HPDE6-E6E7 (cell line): ENCODE measurements around the gene TXN2.
"Not testable (repeated sequence)": the region's sequence is repeated elsewhere in the genome, so short reads cannot be mapped to it uniquely, and the experiment has no call there.

ENCODE experiments used
- DNase-seq: peaks from one replicate; pipeline ENCODE4 v3.0.0; 2011; ENCODE audit warnings: missing footprints; ENCODE audit errors: extremely low spot score

Gene TXN2, protein sequence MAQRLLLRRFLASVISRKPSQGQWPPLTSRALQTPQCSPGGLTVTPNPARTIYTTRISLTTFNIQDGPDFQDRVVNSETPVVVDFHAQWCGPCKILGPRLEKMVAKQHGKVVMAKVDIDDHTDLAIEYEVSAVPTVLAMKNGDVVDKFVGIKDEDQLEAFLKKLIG

DNA sequence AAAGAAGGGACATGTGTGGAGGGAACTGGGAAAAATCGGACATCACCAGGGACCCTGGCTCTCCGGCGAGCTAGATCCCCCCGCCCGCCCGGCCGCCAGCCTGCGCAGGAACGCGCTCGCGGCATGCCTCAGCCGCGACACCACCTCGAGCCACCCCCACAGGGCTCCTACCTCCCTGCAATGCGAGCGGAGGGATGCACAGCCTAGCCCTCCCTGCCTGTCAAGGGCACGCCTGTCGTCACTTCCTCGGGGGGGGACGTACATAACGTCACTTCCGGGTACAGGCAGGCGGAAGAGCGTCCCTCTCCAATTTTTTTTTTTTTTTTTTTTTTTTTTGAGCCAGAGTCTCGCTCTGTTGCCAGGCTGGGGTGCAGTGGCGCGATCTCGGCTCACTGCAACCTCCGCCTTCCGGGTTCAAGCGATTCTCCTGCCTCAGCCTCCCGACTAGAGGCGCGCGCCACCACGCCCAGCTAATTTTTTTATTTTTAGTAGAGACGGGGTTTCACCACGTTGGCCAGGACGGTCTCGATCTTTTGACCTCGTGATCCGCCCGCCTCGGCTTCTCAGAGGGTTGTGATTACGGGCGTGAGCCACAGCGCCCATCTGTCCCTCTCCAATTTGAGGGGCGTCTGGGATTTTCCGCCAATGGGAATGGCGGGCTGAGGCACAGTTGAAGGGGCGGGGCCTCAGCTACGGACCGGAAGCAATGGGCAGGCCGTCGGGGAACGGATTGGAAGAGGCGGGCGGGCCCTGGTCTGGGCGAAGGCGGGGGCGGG is at the start of gene TXN2:
TSS of gene TXN2 (minus strand) at position 248 of the 776 bp plus-strand sequence. CDS start 803 bp downstream, outside the sequence.
- peak; percentile 82 for DNase-seq

DNA sequence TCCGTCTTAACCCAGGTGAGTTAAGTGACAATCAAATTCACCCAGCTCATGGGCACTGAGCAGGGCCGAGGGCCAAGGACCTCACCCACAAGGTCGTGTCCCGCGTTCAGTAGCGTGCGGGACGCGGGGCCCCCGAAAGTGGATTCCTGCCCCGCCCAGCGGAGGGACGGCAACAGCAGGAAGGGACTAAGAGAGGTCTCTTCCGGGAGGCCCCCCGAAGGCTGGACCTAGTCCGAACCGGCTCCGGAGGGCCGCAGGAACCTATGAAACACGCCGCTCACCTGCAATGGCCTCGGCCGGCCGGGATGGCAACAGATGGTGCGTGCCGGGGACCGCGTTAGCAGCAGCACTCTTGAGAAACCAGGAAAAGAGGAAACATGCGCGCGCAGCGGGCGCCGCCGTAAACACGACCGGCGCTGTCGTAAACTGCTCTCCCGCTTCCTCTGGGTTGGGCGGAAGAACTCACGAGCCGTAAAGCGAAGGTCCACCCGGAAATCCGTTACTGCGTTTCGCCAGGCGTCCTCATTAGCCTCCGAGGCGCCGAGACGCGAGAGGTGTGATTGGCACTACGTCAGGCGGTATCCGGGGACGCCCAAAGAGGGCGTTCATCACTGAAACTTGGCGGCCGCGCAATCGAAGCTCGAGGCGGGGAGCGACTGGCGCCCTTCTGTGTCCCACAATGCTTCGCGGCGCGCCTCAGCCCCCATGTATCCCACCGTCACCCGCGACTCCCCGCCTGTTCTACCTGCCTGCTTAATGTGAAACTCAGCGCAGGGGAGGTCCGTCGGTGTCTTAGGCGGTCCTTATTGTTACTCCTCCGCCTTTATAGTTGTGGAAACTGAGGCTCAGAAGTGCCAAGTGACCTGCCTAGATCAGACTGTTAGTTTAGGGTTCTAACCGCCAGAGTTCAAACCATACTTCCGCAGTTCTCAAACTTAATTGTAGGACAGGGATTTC is 47.6 kb upstream of the TXN2 start, which contains the start of gene EIF3D:
TSS of gene EIF3D (minus strand) at position 372 of the 957 bp plus-strand sequence. CDS start 3,045 bp downstream, outside the sequence.
- DNase-seq = peak; percentile 88

DNA sequence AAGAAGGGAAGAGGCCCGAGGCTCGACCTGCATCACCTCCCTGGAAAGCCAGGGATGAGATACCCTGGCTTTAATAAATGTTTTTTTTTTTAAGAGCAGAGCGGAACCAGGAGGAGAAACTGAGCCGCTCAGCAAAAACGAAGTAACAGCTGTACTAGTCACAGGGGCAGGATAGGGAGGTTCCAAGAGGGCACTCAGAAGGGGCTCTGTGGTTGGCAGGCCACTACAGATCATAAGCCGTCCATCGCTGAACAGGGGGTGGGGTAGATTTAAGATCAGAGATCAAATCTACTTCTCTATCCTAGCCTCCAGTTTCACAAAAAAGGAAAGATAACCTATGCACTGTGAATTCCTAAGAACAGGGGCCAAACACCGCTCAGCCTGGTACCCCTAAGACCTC is 46.9 kb upstream of the TXN2 start:
- no peak for DNase-seq

DNA sequence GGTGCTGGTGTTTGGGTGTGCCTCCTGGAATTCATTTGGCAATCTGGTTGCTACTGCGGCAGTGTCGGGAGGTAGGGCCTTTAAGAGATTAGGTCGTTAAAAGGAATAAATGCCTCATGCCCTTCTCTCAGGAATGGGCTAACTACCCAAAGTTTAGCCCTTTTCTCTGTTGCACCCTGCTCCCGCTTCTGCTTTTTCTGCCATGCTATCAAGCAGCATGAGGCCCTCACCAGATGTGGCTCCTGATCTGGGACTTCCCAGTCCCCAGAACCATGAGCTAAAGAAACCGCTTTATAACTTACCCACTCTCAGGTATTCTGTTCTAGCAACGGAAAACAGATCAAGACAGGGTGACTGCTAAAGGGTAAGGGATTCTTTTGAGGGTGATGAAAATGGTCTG is 41.2 kb upstream of the TXN2 start:
- no peak for DNase-seq

DNA sequence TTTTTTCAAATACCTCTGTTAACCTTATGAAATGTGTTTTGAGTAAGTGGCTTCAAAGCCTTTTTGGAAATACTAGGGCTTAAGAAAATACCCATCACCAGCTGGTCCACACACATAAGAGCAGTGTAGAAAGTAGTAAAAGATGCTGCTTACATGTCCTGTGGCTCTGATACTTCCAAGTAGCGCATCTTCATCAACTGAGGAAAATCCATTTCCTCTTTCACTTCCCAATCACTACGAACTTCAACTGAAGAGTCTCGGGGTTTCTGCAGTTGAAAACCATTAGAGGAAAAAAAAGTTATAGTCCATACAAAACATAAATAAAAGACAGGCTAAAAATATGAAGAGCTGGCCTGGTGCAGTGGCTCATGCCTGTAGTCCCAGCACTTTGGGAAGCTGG is 39.0 kb upstream of the TXN2 start:
- no peak for DNase-seq

DNA sequence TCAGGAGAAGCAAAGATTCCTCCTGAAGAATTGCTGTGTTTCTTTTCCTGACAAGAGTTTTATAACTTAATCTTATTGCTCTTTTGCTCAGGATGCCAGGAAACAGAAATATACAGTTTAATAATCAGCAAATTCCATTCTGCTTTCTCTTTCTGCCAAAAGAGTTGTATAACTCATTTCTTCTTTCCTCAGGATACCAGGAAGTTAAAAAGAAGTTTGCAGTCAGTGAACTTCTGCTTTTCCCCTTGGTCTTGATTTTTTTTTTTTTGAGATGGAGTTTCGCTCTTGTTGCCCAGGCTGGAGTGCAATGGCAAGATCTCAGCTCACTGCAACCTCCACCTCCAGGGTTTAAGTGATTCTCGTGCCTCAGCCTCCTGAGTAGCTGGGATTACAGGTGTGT is 38.5 kb upstream of the TXN2 start:
- not testable (repeated sequence) for DNase-seq

DNA sequence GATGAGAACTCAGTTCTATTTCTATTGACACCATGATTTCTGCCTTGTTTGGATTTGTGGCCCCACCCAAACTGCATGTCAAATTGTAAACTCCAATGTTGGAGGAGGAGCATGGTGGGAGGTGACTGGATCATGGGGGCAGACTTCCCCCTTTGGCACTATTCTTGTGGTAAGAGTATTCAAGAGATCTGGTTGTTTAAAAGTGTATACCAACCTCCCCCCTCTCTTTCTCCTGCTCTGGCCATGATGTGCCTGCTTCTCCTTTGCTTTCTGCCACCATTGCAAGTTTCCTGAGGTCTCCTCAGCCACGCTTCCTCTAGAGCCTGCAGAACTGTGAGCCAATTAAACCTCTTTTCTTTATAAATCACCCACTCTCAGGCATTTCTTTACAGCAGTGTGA is 33.3 kb upstream of the TXN2 start:
- no peak for DNase-seq

DNA sequence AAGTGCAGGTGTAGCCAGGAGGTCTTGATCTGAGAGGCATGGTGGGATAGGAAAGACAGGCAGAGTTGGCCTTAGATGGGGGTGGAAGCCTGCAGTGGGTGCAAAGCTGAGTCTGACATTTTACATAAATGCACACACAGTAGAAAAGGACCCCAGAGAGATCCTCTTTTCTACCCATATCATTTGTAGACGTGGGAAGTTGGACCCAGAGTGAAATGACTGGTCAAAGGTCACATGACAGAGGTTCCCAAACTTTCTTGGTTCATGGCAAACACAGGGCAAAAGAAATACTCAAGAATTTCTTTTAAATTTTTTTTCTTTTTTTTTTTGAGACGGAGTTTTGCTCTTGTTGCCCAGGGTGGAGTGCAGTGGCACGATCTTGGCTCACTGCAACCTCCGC is 31.6 kb upstream of the TXN2 start:
- DNase-seq = no peak

DNA sequence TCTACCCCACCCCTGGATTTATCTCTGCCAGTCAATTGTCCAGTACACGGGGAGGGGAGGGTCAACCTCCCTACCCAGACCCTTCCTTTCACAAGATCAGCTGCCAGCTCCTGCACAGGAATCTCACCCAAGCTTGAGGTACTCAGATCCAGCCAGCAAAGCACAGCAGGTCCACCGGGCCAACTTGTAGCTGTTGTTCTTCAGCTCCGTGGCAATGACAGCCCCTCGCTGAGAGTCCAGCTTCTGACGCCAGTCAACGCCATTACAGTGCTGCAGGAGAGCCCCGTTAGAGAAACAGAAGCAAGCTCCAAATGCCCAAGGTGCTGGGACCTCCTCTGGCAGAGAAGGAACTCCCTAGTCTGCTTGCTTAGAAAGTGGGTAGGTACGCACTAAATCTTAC is 30.9 kb upstream of the TXN2 start:
- no peak for DNase-seq

DNA sequence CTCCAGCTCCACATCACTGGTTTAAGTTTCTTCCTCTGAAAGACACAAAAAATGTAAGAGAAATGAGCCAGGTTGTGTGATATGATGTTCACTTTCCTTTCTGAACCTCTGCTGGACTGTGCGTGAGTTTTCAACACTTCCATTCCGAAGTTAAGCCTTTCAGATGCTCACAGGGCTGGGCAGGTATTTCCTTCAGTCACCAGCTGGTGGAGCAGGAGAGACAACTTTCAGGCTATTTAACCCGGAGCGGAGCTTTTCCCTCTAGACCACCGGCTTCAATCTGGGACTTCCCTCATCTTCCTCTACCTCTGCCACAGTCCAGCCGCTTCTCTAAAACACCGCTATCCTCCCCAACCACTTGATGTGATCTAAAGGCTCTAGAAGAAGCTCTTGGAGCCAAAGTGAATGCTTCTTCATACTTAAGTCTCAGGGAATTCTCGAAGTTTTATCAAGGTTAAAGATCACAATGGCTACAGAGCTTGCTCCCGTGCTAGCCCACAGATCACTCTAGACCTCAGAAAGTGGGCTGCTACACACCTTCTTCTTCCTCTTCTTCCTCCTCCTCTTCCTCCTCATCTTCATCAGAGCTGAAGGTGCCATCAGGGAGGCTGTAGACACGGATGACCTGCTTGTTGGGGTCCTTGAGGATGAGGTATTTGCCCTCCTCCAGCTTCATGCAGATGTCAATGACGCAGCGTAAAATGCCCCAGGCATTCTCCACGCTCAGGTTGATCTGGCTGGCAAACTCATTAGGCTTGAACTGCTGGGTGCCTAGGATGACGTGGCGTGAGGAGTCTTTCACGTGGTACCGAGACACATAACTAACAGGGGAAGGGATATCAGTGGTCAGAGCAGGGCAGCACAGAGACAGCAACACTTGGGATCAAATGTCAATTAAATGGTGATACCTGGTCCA is 29.8 kb upstream of the TXN2 start:
- peak; percentile 37 for DNase-seq

DNA sequence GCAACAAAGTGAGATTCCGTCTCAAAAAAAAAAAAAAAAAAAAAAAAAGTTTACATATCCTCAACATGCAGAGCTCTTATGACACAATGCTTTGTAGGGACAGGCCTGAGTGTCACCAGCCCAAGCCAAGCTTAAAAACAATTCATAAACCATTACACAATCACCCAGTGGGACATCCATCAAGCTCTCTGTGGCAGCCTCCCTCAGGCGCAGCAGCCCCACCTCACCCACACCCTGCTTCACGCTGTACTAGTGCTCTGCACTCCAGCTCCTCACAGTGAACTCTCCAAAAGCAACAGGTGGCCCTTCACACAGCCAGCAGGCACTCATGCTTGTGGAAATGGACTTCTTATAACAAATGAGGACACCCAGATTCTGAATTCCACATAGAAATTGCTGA is 28.9 kb upstream of the TXN2 start:
- DNase-seq = no peak

DNA sequence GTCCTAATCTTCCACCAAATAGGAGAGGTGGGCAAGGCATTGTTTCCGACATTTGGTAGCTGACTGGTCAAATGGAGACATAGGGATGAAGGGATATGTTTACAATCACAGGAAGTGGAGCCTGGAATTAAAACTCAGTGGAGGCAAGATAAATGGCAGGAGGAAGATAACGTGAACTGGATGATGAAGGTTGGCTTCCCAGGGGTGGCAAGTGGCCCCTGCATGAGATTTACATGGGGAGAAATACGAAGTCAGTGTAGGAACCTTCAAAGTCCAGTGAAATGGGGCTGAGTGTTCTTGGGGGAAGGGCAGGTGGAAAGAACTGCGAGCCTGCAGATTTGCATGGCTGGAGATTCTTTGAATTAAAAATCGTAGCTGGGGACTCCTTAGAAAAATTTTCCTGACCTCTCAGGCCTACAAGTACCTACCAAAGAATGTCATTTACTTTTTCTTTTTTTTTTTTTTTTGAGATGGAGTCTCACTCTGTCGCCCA is 26.1 kb upstream of the TXN2 start:
- no peak for DNase-seq

DNA sequence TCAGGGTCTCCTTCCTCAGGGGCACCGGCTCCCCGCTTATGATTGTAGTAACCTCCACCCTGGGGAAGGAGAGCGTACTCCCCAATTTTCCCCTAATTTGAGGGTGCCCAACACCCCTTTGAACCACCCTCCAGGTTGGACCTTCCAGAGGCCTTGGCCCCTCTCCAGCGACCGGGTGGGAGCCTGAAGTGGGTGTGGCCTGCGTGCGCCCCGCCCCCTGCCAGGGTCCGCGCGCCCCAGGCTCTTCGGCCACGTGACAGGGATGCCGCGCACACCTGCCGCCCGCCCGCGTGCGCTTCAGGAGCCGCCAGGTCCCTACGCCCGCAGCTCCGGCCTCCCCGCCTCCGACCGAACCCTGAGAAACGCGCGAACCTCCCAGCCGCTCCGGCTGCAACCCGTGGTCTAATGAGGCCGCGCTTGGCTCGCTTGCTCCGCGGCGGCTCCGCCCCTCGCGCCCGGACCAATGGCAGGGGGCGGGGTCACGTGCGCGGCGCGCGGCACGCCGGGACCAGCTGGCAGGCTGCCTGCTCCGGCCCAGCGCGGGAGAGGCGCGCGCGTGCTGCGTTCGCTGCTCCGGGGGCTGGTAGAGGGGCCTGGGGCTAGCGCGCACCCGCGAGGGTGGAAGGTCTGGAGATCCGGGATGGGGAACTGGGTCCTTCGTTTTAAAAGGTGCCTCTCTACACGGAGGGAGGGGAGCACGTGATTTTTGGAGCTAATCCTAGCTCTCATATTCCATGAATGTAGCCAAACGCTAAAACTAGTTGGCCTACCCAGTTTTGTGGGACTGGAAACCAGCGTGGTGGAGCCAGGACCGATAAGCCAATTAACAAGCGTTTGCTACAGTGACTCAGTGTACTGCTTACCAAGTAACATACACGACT is 25.4 kb upstream of the TXN2 start, which contains the start of gene FOXRED2:
TSS of gene FOXRED2 (minus strand) at position 404 of the 881 bp plus-strand sequence. CDS start 618 bp downstream, outside the sequence.
- DNase-seq = peak; percentile 76

DNA sequence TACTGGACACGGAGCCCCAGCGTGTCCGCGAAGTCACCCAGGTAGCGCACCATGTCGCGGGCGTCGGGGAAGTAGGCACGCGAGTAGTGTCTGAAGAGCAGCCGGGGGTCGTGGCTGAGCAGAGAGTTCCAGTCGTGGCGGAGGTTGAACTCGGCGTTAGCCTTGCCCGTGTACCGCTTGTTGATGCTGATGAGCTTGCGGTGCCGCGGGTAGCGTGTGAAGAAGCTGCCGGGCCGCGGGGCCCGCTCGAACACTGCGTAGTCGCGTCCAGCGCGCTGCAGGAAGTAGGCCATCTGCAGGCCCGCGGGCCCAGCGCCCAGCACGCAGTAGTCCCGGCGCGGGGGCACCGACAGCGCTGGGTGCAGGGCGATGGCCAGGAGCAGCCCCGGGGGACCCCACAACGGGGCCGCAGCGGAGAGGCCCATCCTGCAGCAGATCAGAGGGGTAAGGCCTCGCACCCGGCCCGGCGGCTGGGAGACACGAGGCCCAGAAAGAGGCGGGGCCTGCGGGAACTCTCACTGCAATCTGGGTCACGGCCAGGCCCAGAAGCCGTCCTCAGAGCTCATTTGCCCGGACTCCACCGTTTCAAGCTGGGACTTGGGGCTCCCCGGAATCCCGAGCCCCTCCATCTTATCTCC is 24.7 kb upstream of the TXN2 start:
- DNase-seq = no peak

DNA sequence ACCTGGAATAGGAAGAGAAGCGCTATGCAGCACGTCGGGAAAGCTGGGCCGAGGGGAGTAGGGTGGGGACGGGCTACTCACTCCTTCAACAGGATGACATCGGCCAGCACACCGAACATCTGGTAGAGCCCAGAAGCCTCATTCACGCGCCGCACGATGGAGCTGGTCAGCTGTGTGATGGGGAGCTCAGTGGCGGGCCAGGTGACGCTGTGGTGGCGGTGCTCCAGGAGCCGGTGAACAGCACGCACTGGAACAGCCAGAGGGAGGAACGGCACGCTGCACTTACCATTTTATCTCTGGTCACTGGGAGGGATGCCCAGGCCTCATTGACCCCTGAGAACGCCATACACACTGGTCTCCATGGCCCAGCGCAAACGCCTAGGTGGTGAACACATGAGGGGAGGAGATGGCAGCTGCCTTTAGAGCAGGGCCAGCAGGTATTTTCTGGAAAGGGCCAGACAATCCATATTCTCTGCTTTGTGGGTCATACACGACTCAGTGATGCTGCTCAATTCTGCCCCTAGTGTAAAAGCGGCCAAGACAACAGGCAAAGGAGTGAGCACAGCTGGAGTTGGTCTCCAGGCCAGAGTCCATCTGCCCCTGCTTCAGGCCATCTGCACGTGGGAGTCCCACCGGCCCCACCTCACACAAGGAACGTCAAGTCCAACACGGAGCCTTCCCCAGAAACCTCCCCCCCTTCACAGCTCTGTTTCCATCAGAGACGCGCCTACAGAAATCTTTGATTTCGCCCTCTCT is 16.6 kb upstream of the TXN2 start:
- DNase-seq = no peak

DNA sequence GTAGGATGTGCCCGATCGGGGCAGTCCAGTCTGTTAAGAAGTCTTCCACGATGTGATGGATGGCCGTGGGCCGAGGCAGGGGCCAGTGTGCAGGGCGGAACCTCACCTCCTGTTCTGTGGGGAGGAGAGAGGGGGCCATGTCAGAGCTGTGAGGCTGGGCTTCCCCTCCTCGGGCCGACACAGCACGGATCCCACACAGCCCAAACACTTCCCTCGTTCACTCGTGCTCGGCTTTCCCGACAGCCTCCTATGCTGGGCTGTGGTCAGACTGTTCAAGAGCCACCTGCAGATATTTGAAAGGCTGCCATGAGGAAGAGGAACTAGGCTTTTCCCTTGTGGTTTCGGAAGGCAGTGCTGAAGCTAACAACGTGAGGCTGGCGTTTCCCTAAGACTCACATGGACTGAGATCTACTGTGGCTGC is 12.3 kb upstream of the TXN2 start:
- no peak for DNase-seq

DNA sequence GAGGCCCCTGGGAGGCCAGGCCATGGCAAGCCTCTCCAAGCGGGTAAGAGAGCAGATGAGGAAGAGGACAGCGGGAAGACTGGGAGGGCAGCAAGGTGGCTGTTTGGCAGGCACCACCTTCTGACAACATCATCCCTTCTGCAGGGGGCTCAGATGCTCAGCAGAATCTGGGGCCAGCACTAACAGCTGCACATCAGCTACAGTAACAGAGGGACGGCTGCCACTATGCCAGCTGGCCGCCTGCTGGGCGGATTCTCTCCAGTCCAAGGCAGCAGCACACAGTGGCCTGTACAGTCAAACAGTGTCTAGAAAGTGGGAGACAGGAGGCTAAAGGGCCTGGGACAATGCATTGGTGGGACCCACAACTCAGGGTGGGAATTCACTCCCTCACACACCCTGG is 10.7 kb upstream of the TXN2 start:
- DNase-seq = no peak

DNA sequence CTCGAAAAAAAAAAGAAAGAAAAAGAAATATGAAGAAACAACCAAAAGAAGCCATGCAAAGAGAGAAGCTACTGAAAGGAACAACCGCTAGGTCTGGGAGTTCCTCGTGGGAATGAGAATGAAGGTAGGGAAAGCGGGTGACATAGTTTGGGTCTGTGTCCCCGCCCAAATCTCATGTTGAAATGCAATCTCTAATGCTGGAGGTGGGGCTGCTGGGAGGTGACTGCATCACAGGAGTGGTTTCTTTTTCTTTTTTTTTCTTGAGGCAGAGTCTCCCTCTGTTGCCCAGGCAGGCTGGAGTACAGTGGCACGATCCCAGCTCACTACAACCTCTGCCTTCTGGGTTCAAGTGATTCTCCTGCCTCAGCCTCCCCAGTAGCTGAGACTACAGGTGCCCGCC is 9.7 kb upstream of the TXN2 start:
- no peak for DNase-seq
